ENCODE data around the gene DLG5. TPM values are rescaled to one million over a fixed set of nuclear protein-coding genes. Genes with fewer than 3 reads are reported as not detected.

Gene DLG5
- total RNA-seq, 1 donor from 2014 or later: 25.2 TPM

DNA sequence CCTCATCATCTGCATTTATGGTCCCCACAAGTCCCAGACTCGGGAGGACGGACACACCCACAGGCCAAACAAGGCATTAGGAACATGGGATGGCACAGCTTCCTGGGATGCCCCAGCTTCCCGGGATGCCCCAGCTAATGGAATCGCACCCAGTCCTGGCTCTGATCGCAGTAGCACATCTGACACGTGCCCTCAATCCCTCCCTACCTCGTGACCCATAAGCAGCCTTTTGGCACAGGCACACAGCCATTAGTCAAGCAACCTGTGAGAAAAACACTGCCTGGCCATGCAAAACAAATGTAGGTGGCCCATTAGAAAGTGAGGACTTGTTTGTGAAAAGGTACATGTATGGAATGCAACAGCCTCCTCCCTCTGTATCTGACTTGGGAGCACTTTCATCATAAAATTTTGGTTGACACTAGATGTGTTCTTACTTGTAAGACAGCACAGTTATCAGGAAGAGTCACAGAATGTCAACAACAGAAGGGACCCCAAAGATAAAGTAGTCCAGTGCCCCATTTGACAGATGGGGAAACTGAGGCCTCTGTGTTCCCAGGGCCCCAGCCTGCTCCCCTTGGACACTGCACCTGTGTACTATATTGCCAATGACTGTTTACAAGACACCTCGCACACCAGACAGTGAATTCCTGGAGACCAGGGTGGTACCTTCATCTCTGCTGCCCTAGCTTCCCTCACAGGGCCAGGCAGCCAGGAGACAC is 34.4 kb downstream of the DLG5 start:
- DNase-seq: no peak

DNA sequence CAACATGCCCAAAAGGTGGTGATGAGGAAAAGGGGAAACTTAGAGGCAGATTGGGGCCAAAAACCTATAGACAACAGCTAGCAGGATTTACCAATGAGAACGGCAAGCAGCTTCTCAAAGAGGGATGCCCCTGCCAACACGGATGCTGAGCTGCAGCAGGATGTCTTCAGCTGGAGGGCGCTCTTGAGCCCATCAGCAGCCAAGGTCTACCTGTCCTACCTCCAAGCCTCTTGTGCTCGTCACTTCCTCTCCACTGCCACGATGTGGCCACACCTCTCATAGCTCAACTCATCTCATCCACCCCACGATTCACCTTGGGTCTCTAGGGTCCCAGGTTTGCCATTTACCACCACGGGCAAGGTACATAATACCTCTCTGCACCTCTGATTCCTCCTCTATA is 36.5 kb downstream of the DLG5 start:
- DNase-seq: no peak

DNA sequence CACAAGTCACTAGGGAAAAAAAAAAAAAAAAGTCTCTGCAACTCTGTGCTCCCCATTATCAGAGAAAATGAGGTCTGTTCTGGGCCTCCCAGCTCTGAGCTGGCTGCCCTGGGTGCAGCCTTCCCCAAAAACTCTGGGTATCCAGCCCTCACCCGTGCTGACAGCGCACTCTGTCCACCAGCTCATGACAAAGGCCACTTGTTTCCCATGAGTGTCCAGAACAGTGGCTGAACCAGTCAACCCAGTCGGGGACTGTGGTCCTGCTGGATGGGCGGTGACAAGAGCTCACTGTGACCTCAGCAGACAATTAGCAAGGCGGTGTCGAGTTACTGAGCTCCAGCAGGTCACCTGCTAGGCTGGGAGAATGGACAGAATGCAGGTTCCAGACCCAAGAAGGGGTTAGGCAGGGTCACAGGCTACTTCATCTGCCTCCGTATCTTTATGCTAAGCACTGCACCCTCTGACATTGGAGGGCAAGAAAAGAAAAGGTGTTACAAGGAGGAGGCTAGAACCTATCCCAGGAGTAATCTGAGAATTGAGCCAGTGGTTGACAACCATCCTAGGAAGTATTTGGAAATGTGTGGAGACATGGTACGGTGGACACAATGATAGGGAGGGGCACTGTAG is 37.2 kb downstream of the DLG5 start:
- no peak for DNase-seq

DNA sequence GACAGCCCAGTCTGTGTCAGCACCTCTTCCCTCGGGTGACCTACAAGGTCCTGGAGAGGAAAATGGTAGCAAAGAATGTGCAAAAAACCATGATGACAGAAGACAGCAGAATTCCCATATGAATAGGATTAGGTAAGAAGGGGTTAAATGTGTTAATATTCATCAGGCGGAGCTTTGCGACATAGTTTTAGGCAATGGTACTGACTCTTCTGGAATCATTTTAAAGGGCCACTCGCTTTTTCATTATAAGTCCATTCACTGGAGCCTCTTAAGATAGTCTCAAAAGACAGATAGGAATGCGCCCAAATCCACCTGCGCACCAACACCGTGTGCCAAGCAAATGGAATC is 38.2 kb downstream of the DLG5 start:
- no peak for DNase-seq

DNA sequence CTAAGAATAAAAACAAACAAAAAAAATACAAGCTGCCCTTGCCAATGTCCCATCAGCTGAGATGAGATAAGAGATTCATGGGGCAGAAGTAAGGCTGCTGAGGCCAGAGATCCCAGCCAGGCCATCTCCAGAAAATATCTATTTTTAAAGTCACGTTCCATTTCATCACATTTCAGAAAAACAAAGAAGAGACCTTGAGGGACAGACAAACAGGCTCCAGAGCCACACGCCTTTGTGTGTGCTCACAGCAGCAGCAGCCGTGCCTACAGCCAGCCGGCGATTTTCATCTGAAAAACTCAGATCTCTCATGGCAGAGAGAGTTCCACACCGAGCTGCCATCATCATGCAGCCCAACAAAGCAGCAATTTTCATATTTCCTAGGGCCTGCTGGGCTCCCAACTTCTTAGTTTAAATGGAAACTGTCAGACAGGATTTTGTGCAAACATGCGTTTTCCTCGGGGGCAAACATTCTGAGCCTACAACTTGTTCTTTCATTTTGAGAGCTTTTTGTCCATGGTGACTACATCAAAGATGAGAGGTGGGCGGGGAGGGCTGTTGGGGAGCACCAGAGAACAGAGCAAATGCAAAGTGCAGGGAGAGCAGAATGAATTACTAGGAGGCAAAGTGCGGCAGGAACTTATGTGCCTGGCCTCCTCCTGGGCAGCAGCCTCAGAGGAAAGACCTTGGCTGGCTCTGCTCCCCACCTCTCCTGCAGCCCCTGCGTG is 38.8 kb downstream of the DLG5 start:
- DNase-seq: no peak

DNA sequence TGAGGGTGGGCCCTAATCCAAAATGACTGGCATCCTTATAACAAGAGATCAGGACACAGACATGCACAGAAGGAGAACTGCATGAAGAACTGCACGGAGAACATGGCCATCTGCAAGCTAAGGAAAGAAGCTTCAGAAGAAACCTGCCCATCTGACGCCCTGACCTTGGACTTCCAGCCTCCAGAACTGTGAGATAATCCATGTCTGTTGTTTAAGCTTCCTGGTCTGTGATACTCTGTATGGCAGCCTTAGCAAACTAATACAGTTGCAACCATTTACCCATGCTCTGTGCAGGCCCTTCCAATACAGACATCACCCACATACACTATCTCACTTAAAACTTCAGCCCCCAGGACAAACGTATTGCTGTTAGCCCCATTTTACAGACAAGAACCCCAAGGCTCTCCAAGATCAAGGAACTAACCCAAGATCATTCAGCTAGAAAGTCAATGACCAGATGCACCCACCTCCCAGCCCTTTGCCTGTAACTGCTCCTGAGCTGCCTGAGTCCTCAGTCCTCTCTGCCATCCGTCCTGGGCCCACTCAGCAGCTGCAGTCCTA is 39.7 kb downstream of the DLG5 start:
- DNase-seq: no peak

DNA sequence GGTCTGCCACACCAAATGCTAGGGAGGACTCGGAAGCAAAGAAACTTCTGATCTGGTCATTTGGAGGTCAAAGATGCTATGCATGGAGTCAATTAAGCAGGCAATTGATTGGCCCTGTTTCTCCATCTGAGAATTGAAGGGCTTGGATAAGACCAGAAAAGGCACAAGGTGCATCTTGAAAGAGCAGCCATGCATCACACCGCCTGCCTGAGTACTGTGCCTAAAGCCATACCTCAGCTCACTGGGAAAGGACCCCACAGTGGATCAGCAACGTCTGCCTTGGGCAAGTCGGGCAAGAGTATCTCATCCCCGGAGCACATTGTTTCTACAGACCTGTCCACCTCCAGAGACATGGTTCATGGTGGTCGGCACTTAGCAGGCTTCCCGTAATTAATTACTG is 42.4 kb downstream of the DLG5 start:
- DNase-seq: no peak

DNA sequence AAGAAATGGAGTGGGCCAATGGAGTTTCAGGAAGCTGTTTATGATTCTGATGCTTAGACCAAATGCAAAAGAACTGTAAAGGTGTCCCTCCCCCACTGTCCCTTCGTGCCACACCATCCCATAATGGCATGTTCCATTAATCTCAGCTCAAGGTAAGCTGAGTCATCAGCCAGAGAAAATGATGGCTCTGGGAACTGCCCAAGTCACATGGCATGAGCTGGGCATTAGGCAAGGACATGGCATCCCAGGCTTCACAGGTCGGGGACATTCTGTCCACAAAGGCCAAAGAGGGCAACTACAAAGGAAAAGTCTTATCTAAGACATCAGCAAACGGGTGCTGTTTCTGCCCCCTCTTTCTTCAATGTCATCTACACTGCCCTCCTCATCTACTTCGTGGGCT is 44.9 kb downstream of the DLG5 start:
- DNase-seq: no peak

DNA sequence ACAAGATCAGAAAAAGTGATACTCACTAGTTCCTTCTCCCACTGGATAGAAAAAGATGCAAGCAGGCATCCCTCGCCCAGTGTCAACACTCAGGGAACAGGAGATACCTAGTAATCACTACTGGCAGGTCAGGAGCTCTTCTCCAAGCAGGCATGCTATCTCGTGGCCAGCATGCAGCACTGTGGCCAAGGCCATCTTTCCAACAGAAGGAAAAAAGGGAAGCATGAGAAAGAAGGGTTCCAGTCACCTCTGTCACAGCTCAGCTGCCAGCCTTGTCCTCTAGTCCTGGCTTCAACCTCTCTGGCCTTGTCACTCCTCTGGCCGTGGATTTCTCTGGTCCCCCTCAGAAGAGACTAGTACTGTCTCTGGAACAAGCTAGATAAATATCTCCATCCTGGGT is 45.3 kb downstream of the DLG5 start:
- DNase-seq: no peak

DNA sequence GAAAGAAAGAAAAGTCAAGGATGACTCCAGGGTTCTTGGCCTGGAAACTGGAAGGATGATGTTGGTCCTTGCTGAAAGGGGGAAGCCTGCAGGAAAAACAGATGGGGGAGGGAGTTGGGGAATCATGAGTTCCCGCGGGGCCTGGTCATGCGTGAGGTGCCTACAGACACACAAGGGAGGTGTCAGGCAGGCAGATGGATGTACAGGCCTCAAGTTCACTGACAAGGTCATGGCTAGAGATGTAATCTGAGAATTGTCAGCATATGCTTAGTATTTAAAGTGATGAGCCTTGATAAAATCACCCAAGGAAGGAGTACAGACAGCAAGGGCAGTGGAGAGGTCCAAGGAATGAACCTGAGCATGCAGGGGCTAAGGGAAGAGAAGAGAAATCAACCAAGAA is 46.8 kb downstream of the DLG5 start:
- no peak for DNase-seq

DNA sequence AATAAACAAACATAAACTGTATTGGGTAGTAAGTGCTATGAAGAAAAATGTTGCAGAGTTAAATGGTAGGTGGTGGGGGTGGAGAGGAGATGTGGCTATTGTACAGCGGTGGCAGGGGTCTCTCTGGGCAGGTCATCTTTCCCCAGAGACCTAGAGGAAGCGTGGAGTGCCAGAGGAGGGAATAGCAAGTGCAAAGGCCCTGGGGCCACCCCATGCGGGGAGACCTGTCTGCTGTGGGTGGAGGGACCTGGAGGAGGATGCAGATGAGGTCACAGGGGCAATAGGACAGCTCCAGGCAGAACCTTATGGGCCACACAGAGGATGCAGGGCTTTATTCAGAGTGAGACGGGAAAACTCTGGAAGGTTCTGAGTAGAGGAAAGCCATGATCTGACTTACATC is 47.5 kb downstream of the DLG5 start:
- DNase-seq: no peak

DNA sequence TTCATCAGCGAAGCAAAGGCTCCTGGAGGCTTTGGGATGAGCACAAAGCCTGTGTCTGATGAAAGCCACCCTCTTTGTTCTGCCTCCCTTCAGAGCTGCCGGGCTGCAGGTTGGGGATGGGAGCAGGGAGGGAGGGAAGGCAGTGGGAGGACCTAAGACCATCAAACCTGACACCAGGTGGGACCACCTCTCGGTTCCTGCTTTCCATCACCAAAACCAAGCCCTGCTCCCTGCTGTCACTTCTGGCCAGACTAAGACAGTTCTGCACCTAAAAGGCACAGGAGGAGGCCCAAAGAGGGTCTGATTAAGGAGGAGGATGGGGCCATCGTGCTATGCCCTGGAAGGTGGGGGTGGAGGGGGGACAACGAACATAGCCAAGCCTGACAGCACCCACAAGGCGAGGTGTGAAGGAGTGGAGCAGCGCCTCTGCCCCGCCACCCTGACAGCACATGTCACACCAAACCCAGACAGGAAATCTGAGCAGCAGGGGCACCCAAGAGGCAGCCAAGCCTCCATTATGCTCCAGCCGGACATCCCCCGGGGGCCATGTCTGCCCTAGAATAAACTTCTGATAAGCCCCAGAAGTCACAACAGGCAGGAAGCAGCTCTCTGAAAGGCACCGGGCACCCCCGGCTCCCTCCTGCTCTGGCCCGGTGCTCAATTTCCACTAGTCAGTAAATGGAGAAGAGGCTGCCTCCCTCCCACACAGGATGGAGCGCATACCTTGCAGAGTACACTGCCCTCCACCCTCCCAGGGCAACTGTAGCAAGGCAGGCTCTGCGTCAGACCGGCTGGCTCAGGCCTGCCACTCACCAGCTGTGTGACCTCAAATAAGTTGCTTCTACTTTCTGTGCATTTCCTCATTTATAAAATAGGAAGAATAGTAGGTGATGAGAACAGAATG is 48.9 kb downstream of the DLG5 start:
- DNase-seq: no peak

DNA sequence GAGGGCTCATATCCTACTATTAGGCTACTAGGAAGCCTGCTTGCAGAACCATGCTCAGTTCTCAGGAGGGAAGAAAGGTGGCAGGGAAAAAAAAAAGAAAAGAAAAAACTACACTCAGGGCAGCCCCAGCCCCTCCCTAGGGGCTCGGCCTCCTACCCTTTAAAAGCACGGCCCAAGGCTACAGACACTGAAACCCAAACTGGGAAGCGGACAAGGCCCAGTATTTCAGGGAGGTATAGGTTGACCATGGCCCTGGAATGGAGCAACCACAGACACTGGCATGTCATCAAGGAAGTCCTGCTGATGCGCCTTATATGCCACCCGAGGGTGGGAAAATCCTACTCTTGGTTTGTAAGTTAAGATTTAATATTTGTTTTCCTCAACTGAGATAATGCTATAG is 50.8 kb downstream of the DLG5 start:
- DNase-seq: no peak

DNA sequence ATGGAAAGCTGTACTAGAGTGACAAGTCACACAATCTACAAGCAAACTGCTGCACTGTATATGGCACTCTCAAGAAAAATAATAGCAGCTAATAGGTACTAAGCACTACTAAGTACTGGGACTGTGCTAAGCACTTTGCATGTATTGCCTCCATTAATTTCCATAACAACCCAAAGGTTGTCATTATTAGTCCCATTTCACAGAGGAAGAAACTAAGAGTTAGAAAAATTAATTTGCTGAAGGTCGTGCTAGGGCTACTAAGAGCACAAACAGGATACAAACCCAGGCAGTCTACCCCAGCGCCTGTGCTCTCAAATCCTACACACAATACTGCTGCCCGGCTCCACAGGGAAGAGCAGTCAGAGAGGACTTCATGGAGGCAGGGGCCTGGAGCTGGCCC is 51.7 kb downstream of the DLG5 start:
- no peak for DNase-seq

DNA sequence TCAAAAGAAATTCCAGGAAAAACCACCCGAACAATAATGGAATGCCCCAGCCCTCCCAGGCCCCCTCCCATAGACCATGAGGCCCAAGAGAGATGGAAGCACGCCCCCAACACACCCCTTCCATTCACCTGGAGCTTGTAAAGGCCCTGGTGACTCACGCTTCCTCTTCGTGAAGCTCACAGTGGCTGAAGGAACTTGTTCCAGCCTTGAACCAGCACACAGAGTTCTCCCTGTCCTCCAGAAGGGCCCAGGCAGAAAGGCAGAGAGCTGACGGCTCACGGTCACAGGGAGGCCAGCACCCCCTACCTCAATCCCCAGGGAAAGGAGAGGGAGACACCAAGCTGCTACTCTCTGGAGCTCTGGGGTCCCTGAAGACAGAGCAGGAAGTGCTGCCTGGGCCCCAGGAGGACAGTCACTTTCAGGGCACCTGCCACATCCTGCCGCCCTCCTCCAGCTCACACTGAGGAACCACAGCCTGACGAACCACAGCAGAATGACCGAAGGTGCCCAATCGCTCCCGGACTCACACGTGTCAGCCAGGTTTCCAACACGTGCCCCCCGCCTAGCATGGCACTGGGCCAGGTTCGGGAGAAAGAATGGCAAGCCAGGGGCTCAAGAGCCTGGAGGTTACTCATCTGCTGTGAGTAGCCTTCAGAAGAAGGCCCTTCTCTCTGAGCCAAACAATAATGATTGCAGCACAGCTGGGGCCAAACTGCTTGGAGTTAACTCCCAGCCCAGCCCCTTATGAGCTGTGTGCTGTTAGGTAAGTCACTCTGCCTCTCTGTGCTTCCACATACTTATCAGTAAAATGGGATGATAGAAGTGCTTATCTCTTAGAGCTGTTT is 52.8 kb downstream of the DLG5 start:
- no peak for DNase-seq

DNA sequence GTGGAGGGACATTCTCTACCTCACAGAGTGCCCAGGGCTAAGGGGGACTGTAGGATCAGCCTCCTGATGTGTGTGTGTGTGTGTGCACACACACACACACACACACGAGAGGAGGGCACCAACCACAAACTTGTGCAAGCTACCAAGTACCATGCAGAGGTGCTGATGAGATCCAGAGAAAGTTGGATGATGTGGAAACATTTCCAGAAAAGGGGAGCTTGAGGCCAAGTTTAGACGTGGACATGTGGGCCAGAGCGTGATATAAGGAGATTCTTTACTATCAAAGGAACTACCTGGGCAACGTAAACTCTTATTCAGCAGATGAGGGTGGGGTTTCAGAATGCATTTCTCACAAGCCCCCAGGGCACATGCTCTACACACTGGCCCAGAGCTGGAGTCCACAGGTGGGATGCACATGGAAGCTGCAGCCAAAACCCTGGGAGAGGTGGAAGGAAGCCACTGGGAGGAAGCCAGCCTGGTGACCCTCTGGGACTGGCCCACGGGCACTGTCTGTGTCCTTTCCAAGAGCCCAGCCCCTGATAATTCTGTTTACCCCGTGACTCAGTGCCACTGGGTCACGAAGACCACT is 53.5 kb downstream of the DLG5 start:
- no peak for DNase-seq

DNA sequence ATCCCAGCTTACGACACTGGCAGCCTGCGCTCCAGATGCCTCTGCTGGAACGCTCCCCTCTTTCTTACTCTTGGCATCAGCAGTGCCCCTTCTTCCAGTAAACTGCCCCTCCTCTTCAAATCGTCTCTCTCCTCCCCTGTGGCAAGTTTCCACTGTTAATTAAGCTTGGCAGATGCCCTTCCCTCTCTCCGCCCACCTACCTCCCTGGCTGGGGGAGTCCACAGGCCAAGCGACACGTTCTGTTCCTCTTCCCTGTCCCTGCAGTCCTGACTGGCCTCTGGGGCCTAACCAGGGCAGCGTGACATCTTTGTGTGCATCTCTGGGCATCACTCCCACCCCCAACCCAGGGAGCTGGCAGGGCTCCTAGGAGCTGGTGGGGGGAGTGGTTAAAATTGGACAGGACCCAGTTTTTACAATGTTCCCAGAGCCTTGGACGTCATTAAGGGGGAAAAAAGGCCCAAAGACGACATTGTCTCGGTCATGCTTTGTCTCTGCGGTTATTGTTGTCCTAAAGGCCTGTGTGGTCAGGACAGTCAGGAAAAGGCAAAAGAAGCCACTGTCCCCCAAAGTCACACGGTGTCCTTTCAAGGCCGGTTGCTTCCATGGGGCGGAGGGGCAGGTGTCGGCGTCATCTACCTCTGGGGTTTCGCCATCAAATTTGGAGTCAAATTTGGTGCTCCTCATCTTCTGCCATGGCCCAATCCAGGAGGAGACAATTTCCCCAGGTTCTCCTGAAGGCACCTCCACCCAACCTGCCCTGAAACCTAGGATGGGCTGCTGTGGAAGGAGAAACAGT is 54.2 kb downstream of the DLG5 start:
- DNase-seq: peak; percentile 46

DNA sequence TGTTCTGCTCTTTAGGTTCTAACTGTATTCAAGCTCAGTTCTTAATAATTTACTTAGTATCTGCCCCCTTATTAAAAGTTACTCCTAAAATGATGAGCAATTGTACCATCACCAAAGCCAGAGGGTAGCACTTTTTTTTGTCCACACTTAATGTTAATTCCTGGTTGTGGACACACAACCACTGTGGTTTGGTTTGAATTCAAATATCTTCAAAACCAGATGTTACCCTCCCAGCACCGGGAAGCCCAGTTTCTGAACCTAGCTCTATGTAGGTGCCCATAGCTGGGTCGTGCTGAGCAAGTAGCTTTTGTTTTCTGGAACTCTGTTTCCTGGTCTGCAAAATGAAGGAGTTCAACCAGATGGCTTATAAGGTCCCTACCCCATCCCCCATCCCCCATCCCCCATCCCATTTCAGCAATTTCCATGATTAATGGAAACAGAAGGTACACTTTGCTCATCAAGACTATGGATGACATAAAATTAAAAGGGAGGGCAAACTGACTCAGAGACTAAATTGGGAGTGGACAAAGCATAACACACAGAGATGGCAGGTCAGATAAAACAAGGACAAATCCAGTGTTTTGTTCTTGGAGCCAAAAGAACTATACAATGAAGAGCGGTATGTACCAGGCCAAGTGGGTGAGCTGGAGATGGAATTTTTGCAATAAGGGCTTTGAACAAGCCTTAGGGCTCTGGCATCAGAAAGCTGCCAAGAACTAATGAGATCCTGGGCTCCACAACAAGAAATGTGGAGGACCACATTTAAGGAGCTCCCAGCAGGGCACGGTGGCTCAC is 56.7 kb downstream of the DLG5 start:
- DNase-seq: no peak

DNA sequence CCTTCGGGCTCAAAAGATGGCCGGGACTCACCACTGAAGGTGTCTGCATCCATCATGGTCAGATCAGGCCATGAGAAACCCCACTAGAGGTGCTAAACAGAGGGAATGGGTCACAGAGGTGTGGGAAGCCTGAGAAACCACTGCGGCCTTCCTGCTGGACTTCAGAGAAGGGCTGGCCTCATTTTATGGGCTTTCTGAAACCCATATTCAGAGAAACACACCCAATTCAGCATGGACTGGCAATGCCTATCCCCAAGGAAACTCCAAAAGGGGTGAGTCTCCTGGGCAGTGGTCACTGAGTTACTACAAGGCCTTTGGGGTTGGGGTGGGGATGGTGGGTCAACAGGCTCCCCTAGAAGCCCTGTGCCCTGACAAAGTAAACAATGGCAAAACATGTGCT is 58.0 kb downstream of the DLG5 start:
- DNase-seq: no peak
